ENCODE data around the gene HTR1D.
A peak's percentile ranks its signal among the peaks of the same experiment; 100 is the strongest.

GRCh38 chr1:23184212-23184934, 32.9 kb downstream of the HTR1D start:
- TF ChIP-seq RAD21 (IDR thresholded peaks at IDR 0.05; ENCODE audit: low read depth), result peak; percentile 96
- no peak for TF ChIP-seq CEBPB (IDR thresholded peaks at IDR 0.05; ENCODE audit: low read depth)
- TF ChIP-seq, protein P1, sequence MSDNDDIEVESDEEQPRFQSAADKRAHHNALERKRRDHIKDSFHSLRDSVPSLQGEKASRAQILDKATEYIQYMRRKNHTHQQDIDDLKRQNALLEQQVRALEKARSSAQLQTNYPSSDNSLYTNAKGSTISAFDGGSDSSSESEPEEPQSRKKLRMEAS (IDR thresholded peaks at IDR 0.05), result no peak
- no peak for TF ChIP-seq ELF1 (IDR thresholded peaks at IDR 0.05; ENCODE audit: borderline replicate concordance, low read depth)
- TF ChIP-seq POLR2A (IDR thresholded peaks at IDR 0.05; ENCODE audit: borderline replicate concordance, extremely low read depth, insufficient read depth, insufficient read length), result no peak
- TF ChIP-seq JUND (IDR thresholded peaks at IDR 0.05), result no peak
- TF ChIP-seq SP1 (IDR thresholded peaks at IDR 0.05; ENCODE audit: low read depth), result no peak
- no peak for TF ChIP-seq EZH2phosphoT487 (IDR thresholded peaks at IDR 0.05; ENCODE audit: borderline replicate concordance)
- TF ChIP-seq, protein P2, sequence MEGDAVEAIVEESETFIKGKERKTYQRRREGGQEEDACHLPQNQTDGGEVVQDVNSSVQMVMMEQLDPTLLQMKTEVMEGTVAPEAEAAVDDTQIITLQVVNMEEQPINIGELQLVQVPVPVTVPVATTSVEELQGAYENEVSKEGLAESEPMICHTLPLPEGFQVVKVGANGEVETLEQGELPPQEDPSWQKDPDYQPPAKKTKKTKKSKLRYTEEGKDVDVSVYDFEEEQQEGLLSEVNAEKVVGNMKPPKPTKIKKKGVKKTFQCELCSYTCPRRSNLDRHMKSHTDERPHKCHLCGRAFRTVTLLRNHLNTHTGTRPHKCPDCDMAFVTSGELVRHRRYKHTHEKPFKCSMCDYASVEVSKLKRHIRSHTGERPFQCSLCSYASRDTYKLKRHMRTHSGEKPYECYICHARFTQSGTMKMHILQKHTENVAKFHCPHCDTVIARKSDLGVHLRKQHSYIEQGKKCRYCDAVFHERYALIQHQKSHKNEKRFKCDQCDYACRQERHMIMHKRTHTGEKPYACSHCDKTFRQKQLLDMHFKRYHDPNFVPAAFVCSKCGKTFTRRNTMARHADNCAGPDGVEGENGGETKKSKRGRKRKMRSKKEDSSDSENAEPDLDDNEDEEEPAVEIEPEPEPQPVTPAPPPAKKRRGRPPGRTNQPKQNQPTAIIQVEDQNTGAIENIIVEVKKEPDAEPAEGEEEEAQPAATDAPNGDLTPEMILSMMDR (IDR thresholded peaks at IDR 0.05 in 2 of 3, conservative IDR thresholded peaks at IDR 0.05 in 1 of 3; ENCODE audit: borderline replicate concordance in 1 of 3, insufficient read depth in 1 of 3, low read depth in 2 of 3, low read length in 2 of 3), result peak; percentile 59 to 95 (median 76)
- TF ChIP-seq, protein P3, sequence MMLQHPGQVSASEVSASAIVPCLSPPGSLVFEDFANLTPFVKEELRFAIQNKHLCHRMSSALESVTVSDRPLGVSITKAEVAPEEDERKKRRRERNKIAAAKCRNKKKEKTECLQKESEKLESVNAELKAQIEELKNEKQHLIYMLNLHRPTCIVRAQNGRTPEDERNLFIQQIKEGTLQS (IDR thresholded peaks at IDR 0.05), result no peak
- TF ChIP-seq EZH2 (IDR thresholded peaks at IDR 0.05), result no peak
- TF ChIP-seq REST (IDR thresholded peaks at IDR 0.05; ENCODE audit: low read depth), result no peak
- TF ChIP-seq POLR2AphosphoS5 (IDR thresholded peaks at IDR 0.05; ENCODE audit: low read depth, low read length), result no peak
- TF ChIP-seq ZNF274 (IDR thresholded peaks at IDR 0.05; ENCODE audit: low read depth, low read length), result no peak
